Smooth muscle cell (in vitro differentiated cells): Measurements from ENCODE around the gene PUSL1. TPM values are rescaled to one million over a fixed set of nuclear protein-coding genes. Genes with fewer than 3 reads are reported as not detected.

Experiments used
- DNase-seq: peaks from one replicate; lab custom pipeline; 2025; ENCODE audit not compliant: unreplicated experiment; lab: John Stamatoyannopoulos, UW
- H2AFZ ChIP-seq: fragments of 200-600 bp; sonication (generic); 2 replicates; pipeline ENCODE4 v1.6.0; 2016; ENCODE audit warnings: antibody characterized with exemption, low read depth, mild to moderate bottlenecking
- H3F3A ChIP-seq: fragments of 200-600 bp; sonication (generic); 2 replicates; pipeline ENCODE4 v1.6.0; 2017; ENCODE audit warnings: antibody characterized with exemption, low read depth
- H3K27ac ChIP-seq: fragments of 200-600 bp; sonication (generic); 2 replicates; pipeline ENCODE4 v1.5.1; 2016; ENCODE audit warnings: low read depth, mild to moderate bottlenecking
- H3K27me3 ChIP-seq: fragments of 200-600 bp; sonication (generic); 2 replicates; pipeline ENCODE4 v1.6.1; 2016; ENCODE audit warnings: low read depth, mild to moderate bottlenecking
- H3K36me3 ChIP-seq: fragments of 200-600 bp; sonication (generic); 2 replicates; pipeline ENCODE4 v1.5.1; 2016; ENCODE audit warnings: low read depth
- H3K4me1 ChIP-seq: fragments of 200-600 bp; sonication (generic); 2 replicates; pipeline ENCODE4 v1.5.1; 2016; ENCODE audit warnings: low read depth
- H3K4me2 ChIP-seq: fragments of 200-600 bp; sonication (generic); 2 replicates; pipeline ENCODE4 v1.6.0; 2016; ENCODE audit warnings: mild to moderate bottlenecking
- H3K4me3 ChIP-seq: fragments of 200-600 bp; sonication (generic); 2 replicates; pipeline ENCODE4 v1.5.1; 2016; ENCODE audit warnings: mild to moderate bottlenecking
- H3K79me2 ChIP-seq: fragments of 200-600 bp; sonication (generic); 2 replicates; pipeline ENCODE4 v1.6.0; 2016; ENCODE audit warnings: low read depth, mild to moderate bottlenecking
- H3K9ac ChIP-seq: fragments of 200-600 bp; sonication (generic); 2 replicates; pipeline ENCODE4 v1.6.0; 2016; ENCODE audit warnings: low read depth
- H3K9me3 ChIP-seq: fragments of 200-600 bp; sonication (generic); replicated peaks from 2 replicates; pipeline ENCODE4 v1.5.1; 2016; ENCODE audit warnings: low read depth
- H4K20me1 ChIP-seq: fragments of 200-600 bp; sonication (generic); 2 replicates; pipeline ENCODE4 v1.6.0; 2016; ENCODE audit warnings: low read depth
- CTCF ChIP-seq: fragments of 200-600 bp; sonication (generic); IDR thresholded peaks from 2 replicates; pipeline ENCODE4 v1.5.1; 2017; ENCODE audit warnings: borderline replicate concordance, mild to moderate bottlenecking, antibody characterized with exemption; ENCODE audit not compliant: insufficient read depth, poor library complexity, severe bottlenecking
- WGBS: methylation state at CpG from one replicate; pipeline ENCODE4 v1.1.7; 2016; ENCODE audit warnings: low lambda C conversion rate; 5-methylcytosine and 5-hydroxymethylcytosine counted together
- polyA plus RNA-seq: library from polyadenylated mRNA; unstranded; fragments of >200 nt; fragmentation: Nextera tagmentation; extraction: Ambion mirVana; gene quantifications from 2 replicates; pipeline ENCODE4 v1.2.1, GENCODE V29; 2016
- total RNA-seq: library from RNA; depleted of rRNA; stranded (reverse); fragments of >200 nt; gene quantifications from 2 replicates; pipeline ENCODE4 v1.2.3, GENCODE V29; 2014

Gene PUSL1
- total and polyA plus RNA-seq, 2 experiments from 2014 or later: 16.7 to 31.4 TPM

GRCh38 chr1:1282998-1283397 lies 25.4 kb upstream of the PUSL1 start:
- Histone ChIP-seq H3K27me3 (no peaks in the 10 kb centered on the region), H4K20me1 (no peaks in the 10 kb centered on the region), H3K79me2 (no peaks in the 10 kb centered on the region), H3K36me3 (no peaks in the 10 kb centered on the region), H3K4me2 (no peak overlapping the region), H2AFZ (no peak overlapping the region), H3K4me1 (no peaks in the 10 kb centered on the region), H3K9ac (no peak overlapping the region), H3K9me3 (no peaks in the 10 kb centered on the region), H3F3A (no peaks in the 10 kb centered on the region), H3K4me3 (no peak overlapping the region), H3K27ac (no peak overlapping the region)
- TF ChIP-seq CTCF: no peak
- WGBS: 91% methylated on average over 14 of the region's 14 CpGs
- no peak for DNase-seq

GRCh38 chr1:1283821-1284220 lies 24.6 kb upstream of the PUSL1 start:
- TF ChIP-seq CTCF: no peak
- Histone ChIP-seq H3K27ac (no peak overlapping the region), H4K20me1 (no peaks in the 10 kb centered on the region), H3K4me2 (no peak overlapping the region), H3F3A (no peaks in the 10 kb centered on the region), H3K9ac (no peak overlapping the region), H3K9me3 (no peaks in the 10 kb centered on the region), H3K4me1 (no peaks in the 10 kb centered on the region), H3K4me3 (no peak overlapping the region), H3K27me3 (no peaks in the 10 kb centered on the region), H2AFZ (no peak overlapping the region), H3K79me2 (no peaks in the 10 kb centered on the region), H3K36me3 (no peaks in the 10 kb centered on the region)
- DNase-seq: no peak
- 57% methylated on average over 8 of the region's 9 CpGs for WGBS

GRCh38 chr1:1284221-1285101 lies 23.9 kb upstream of the PUSL1 start:
- Histone ChIP-seq H3K27ac (no peak overlapping the region), H4K20me1 (no peaks in the 10 kb centered on the region), H2AFZ (no peak overlapping the region), H3K9me3 (no peaks in the 10 kb centered on the region), H3K4me1 (no peaks in the 10 kb centered on the region), H3K9ac (no peak overlapping the region), H3K79me2 (no peaks in the 10 kb centered on the region), H3K27me3 (no peaks in the 10 kb centered on the region), H3K36me3 (no peaks in the 10 kb centered on the region), H3K4me2 (no peak overlapping the region), H3F3A (no peaks in the 10 kb centered on the region), H3K4me3 (no peak overlapping the region)
- no peak for TF ChIP-seq CTCF
- no peak for DNase-seq
- 96% methylated on average over 28 of the region's 32 CpGs for WGBS
